ENCODE results near the gene POR.

The POR gene

DNA sequence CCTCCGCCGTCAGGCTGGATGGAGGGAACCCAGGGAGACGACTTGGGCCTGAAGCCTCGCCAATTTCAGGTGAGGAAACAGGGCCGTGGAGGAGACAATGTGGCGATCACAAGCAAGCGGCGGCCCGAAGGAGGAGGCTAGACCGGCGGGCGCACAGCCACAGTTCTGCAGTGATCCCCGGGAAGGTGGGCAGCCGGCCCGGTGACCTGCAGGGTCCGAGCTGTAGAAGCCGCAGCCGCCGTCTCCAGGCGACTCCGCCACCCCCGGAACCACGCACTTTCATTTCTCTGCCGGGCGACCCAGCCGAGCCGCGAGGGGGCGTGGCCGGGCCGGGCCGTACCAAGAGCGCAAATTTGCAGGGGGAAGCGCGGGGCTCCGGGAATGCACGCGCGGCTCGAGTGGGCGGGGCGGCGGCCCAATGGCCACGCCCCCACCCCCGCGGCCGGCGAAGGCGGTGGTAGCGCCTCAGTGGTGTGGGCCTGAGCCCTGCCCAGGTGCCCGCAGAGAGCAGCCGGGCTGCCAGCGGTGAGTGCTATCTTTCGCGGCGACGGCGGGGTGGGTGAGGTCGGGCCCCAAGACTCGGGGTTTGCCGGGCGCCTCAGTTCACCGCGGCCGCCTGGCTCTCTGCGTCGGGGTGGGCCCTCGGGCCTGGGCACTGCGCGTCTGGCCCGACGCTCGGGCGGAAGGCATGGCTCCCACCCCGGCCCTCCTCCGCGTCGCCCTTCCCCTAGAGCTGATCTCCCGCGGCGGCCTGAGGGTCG is at the start of gene POR:
TSS of gene POR (plus strand) at position 501 of the 761 bp plus-strand sequence. CDS start 38,847 bp downstream, outside the sequence.
- peak within 1 kb of the TSS; percentile 91 for H3K4me3 ChIP-seq (ENCODE audit: severe bottlenecking)
- H3K27me3 ChIP-seq (ENCODE audit: insufficient read depth, poor library complexity, severe bottlenecking) = no peaks in the 10 kb centered on the region
- TF ChIP-seq, protein P1, sequence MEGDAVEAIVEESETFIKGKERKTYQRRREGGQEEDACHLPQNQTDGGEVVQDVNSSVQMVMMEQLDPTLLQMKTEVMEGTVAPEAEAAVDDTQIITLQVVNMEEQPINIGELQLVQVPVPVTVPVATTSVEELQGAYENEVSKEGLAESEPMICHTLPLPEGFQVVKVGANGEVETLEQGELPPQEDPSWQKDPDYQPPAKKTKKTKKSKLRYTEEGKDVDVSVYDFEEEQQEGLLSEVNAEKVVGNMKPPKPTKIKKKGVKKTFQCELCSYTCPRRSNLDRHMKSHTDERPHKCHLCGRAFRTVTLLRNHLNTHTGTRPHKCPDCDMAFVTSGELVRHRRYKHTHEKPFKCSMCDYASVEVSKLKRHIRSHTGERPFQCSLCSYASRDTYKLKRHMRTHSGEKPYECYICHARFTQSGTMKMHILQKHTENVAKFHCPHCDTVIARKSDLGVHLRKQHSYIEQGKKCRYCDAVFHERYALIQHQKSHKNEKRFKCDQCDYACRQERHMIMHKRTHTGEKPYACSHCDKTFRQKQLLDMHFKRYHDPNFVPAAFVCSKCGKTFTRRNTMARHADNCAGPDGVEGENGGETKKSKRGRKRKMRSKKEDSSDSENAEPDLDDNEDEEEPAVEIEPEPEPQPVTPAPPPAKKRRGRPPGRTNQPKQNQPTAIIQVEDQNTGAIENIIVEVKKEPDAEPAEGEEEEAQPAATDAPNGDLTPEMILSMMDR (IDR thresholded peaks at IDR 0.05; ENCODE audit: poor library complexity, severe bottlenecking) = no peak
- H3K36me3 ChIP-seq (ENCODE audit: low read depth) = no peaks in the 10 kb centered on the region
- ATAC-seq (ENCODE audit: low read depth) (peak; percentile 90), DNase-seq (ENCODE audit: low spot score) (peak; percentile 83)
- no peaks in the 10 kb centered on the region for H3K9me3 ChIP-seq (ENCODE audit: severe bottlenecking)
- peak within 1 kb of the TSS; percentile 31 for H3K27ac ChIP-seq (ENCODE audit: poor library complexity, severe bottlenecking)
- H3K4me1 ChIP-seq (ENCODE audit: insufficient read depth, poor library complexity, severe bottlenecking) = no peaks in the 10 kb centered on the region

DNA sequence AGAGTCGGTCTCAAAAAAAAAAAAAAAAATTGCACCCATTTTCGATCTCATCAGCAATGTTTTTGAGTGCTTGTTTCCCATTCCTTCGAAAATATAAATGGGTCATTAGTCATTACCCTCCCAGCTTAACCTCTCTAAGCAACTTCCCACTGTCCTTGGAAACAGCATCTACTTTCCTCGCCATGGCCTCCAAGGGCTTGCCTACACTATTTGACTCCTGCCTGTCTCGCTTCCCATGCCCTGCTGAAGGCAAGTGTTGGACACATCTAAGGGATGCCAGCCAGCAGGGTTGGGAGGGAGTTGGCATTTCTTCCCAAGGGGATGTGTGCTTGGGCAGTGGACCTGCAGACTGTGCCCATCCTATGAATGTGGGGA is 48.9 kb upstream of the POR start:
- 0 out of 3 replicates have a peak, but pooled peaks have one; percentile 19 for ATAC-seq (ENCODE audit: low read depth)
- H3K27me3 ChIP-seq (ENCODE audit: insufficient read depth, poor library complexity, severe bottlenecking) = no peaks in the 10 kb centered on the region
- DNase-seq (ENCODE audit: low spot score) = no peak
- H3K27ac ChIP-seq (ENCODE audit: poor library complexity, severe bottlenecking) = no peak overlapping the region
- H3K4me1 ChIP-seq (ENCODE audit: insufficient read depth, poor library complexity, severe bottlenecking) = no peaks in the 10 kb centered on the region
- no peaks in the 10 kb centered on the region for H3K9me3 ChIP-seq (ENCODE audit: severe bottlenecking)
- TF ChIP-seq, protein P1 (IDR thresholded peaks at IDR 0.05; ENCODE audit: poor library complexity, severe bottlenecking) = no peak
- no peaks in the 10 kb centered on the region for H3K36me3 ChIP-seq (ENCODE audit: low read depth)
- no peak overlapping the region for H3K4me3 ChIP-seq (ENCODE audit: severe bottlenecking)

DNA sequence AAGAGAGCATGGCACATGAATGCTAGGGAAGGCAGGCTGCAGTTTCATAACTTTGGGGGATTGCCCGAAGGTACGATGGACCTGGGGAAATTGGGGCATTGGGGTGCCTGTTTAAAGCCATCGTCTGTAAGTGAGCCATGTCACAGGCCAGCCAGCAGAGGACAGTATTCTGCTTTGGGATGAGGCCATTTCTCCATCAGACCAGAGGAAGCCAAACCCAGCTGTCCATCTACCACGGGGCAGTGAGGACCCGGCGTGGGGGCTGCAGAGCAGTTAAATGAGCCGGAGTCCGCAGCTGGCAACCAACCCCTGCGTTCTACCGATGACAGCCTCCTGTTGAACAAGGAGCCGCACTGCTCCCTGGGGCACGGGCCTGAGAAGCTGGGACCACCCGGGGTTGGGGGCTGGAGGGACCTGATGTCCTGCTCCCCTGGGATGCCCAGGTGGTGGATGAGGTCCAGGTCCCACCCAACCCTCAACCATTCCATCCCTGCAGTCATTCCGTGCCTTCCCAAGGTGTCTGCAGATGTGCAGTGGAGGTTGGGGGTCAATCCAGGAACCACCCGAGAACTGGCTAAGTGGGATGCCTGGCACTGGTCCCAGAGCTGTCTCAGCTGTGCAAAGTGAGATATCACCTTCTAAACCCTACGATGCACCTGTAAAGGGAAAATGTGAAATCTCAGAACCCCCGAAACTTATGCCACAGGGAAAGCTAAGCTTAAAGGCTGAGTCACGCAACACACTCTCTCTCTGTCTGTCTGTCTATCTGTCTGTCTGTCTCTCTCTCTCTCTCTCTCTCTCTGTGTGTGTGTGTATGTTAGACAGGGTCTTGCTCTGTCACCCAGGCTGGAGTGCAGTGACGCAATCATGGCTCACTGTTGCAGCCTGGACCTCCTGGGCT is 48.2 kb upstream of the POR start:
- Histone ChIP-seq H3K27ac (ENCODE audit: poor library complexity, severe bottlenecking) (no peak overlapping the region), H3K4me3 (ENCODE audit: severe bottlenecking) (no peak overlapping the region), H3K9me3 (ENCODE audit: severe bottlenecking) (no peaks in the 10 kb centered on the region), H3K27me3 (ENCODE audit: insufficient read depth, poor library complexity, severe bottlenecking) (no peaks in the 10 kb centered on the region), H3K36me3 (ENCODE audit: low read depth) (no peaks in the 10 kb centered on the region), H3K4me1 (ENCODE audit: insufficient read depth, poor library complexity, severe bottlenecking) (no peaks in the 10 kb centered on the region)
- TF ChIP-seq, protein P1 (IDR thresholded peaks at IDR 0.05; ENCODE audit: poor library complexity, severe bottlenecking) = peak; percentile 85
- no peak for DNase-seq (ENCODE audit: low spot score)
- peak; percentile 74 for ATAC-seq (ENCODE audit: low read depth)

DNA sequence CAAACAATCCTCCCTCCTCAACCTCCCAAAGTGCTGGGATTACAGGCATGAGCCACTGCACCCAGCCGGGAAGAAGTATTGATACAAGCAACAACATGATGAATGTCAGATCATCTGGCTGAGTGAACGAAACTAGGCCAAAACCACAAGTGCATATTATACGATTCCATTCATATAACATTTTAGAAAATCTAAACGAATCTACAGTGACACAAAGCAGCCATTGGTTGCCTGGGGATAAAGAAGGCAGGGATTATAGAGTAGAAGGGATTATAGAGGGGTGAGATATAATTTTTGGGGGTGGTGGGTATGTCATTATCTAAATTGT is 47.6 kb upstream of the POR start:
- Histone ChIP-seq H3K36me3 (ENCODE audit: low read depth) (no peaks in the 10 kb centered on the region), H3K4me1 (ENCODE audit: insufficient read depth, poor library complexity, severe bottlenecking) (no peaks in the 10 kb centered on the region), H3K27me3 (ENCODE audit: insufficient read depth, poor library complexity, severe bottlenecking) (no peaks in the 10 kb centered on the region), H3K4me3 (ENCODE audit: severe bottlenecking) (no peak overlapping the region), H3K9me3 (ENCODE audit: severe bottlenecking) (no peaks in the 10 kb centered on the region), H3K27ac (ENCODE audit: poor library complexity, severe bottlenecking) (no peak overlapping the region)
- no peak for ATAC-seq (ENCODE audit: low read depth)
- TF ChIP-seq, protein P1 (IDR thresholded peaks at IDR 0.05; ENCODE audit: poor library complexity, severe bottlenecking) = no peak
- DNase-seq (ENCODE audit: low spot score) = no peak

Measured in RWPE2 (cell line).